ENCODE data around the gene HDGF. TPM values are rescaled to one million over a fixed set of nuclear protein-coding genes. Genes with fewer than 3 reads are reported as not detected.
"Not testable (repeated sequence)": the region's sequence is repeated elsewhere in the genome, so short reads cannot be mapped to it uniquely, and the experiment has no call there.

Gene HDGF
- total and polyA plus RNA-seq, 2 donors (not counting 1 experiment from before 2014, with no cell fraction given) = 99.1 to 138 TPM

- H3K9me3 ChIP-seq (ENCODE audit: control insufficient read depth, insufficient read depth, low read depth, low read length) = no peaks in the 10 kb centered on the region
- H2AFZ ChIP-seq (ENCODE audit: low read length) = peak overlapping the region; percentile 82
- DNase-seq (ENCODE audit: low read depth in 2 of 2) = no peak
- H3K4me1 ChIP-seq (ENCODE audit: control insufficient read depth, extremely low read depth, insufficient read depth, low read length) = no peaks in the 10 kb centered on the region
- peak overlapping the region; percentile 54 for H3K9ac ChIP-seq (ENCODE audit: insufficient read depth, low read length)
- peaks cover 3% of the 10 kb centered on the region for H3K36me3 ChIP-seq (ENCODE audit: control insufficient read depth, insufficient read depth, low read length)
- peak overlapping the region; percentile 93 for H3K27ac ChIP-seq (ENCODE audit: insufficient read depth, low read length)
- H3K4me2 ChIP-seq (ENCODE audit: extremely low read depth, insufficient read depth, low read length) = peak overlapping the region; percentile 95
- no peaks in the 10 kb centered on the region for H4K20me1 ChIP-seq (ENCODE audit: control insufficient read depth, extremely low read depth, insufficient read depth, low read length)
- H3K79me2 ChIP-seq (ENCODE audit: control insufficient read depth, insufficient read depth, low read length) = peaks cover 38% of the 10 kb centered on the region
- TF ChIP-seq EZH2 (IDR thresholded peaks at IDR 0.05; ENCODE audit: low read length, missing control alignments) (no peak), CTCF (conservative IDR thresholded peaks at IDR 0.05 in 1 of 2, IDR thresholded peaks at IDR 0.05 in 1 of 2; ENCODE audit: low read depth in 1 of 2, low read length in 2 of 2) (no peak)
- peak overlapping the region; percentile 51 to 97 (median 82) for H3K4me3 ChIP-seq (replicated peaks in 1 of 4; ENCODE audit: control extremely low read depth in 1 of 4, insufficient read depth in 1 of 4, low read depth in 3 of 4, low read length in 4 of 4)
- H3K27me3 ChIP-seq (ENCODE audit: control insufficient read depth, insufficient read depth, low read length) = no peaks in the 10 kb centered on the region
Measured at GRCh38 chr1:156766298-156767100, 15.0 kb upstream of the HDGF start.

GRCh38 chr1:156765666-156766065, 14.2 kb upstream of the HDGF start:
- no peak overlapping the region for H3K27ac ChIP-seq (ENCODE audit: insufficient read depth, low read length)
- no peak for DNase-seq (ENCODE audit: low read depth in 2 of 2)
- H3K4me3 ChIP-seq (replicated peaks in 1 of 4; ENCODE audit: control extremely low read depth in 1 of 4, insufficient read depth in 1 of 4, low read depth in 3 of 4, low read length in 4 of 4) = peak overlapping the region in 2 of 4 experiments; percentile 97
- no peaks in the 10 kb centered on the region for H4K20me1 ChIP-seq (ENCODE audit: control insufficient read depth, extremely low read depth, insufficient read depth, low read length)
- no peak overlapping the region for H3K9ac ChIP-seq (ENCODE audit: insufficient read depth, low read length)
- H3K4me2 ChIP-seq (ENCODE audit: extremely low read depth, insufficient read depth, low read length) = peak overlapping the region; percentile 95
- no peaks in the 10 kb centered on the region for H3K36me3 ChIP-seq (ENCODE audit: control insufficient read depth, insufficient read depth, low read length)
- H3K4me1 ChIP-seq (ENCODE audit: control insufficient read depth, extremely low read depth, insufficient read depth, low read length) = no peaks in the 10 kb centered on the region
- H3K27me3 ChIP-seq (ENCODE audit: control insufficient read depth, insufficient read depth, low read length) = no peaks in the 10 kb centered on the region
- TF ChIP-seq CTCF (conservative IDR thresholded peaks at IDR 0.05 in 1 of 2, IDR thresholded peaks at IDR 0.05 in 1 of 2; ENCODE audit: low read depth in 1 of 2, low read length in 2 of 2) (no peak), EZH2 (IDR thresholded peaks at IDR 0.05; ENCODE audit: low read length, missing control alignments) (no peak)
- no peaks in the 10 kb centered on the region for H3K9me3 ChIP-seq (ENCODE audit: control insufficient read depth, insufficient read depth, low read depth, low read length)
- peaks cover 30% of the 10 kb centered on the region for H3K79me2 ChIP-seq (ENCODE audit: control insufficient read depth, insufficient read depth, low read length)
- H2AFZ ChIP-seq (ENCODE audit: low read length) = no peak overlapping the region

GRCh38 chr1:156765136-156765535, 13.7 kb upstream of the HDGF start:
- H4K20me1 ChIP-seq (ENCODE audit: control insufficient read depth, extremely low read depth, insufficient read depth, low read length); H3K9me3 ChIP-seq (ENCODE audit: control insufficient read depth, insufficient read depth, low read depth, low read length); H3K4me2 ChIP-seq (ENCODE audit: extremely low read depth, insufficient read depth, low read length); DNase-seq (ENCODE audit: low read depth in 2 of 2); H2AFZ ChIP-seq (ENCODE audit: low read length); H3K4me3 ChIP-seq (replicated peaks in 1 of 4; ENCODE audit: control extremely low read depth in 1 of 4, insufficient read depth in 1 of 4, low read depth in 3 of 4, low read length in 4 of 4); H3K9ac ChIP-seq (ENCODE audit: insufficient read depth, low read length); H3K27ac ChIP-seq (ENCODE audit: insufficient read depth, low read length); H3K27me3 ChIP-seq (ENCODE audit: control insufficient read depth, insufficient read depth, low read length); H3K36me3 ChIP-seq (ENCODE audit: control insufficient read depth, insufficient read depth, low read length); H3K4me1 ChIP-seq (ENCODE audit: control insufficient read depth, extremely low read depth, insufficient read depth, low read length): not testable (repeated sequence)
- H3K79me2 ChIP-seq (ENCODE audit: control insufficient read depth, insufficient read depth, low read length) = peaks cover 24% of the 10 kb centered on the region
